SK-N-SH treated with all-trans-retinoic acid at 6 μM for 48 hours (cell line): Measurements from ENCODE around the gene PRKCZ.

Experiments used
- ATAC-seq: fragments of 200-7000 bp; cut with Tn5 transposase; 3 replicates; pipeline ENCODE4 v1.9.1; 2020; ENCODE audit warnings: mild to moderate bottlenecking, moderate library complexity
- ARNTL ChIP-seq: fragments of 450-650 bp; formaldehyde crosslinking; IDR thresholded peaks from 2 replicates; pipeline ENCODE4 v1.5.0; 2020; ENCODE audit warnings: low read depth, mild to moderate bottlenecking, moderate library complexity, borderline replicate concordance
- BACH2 ChIP-seq: fragments of 250-450 bp; sonication (Bioruptor Pico); IDR thresholded peaks from 2 replicates; pipeline ENCODE4 v1.9.0; 2021; ENCODE audit warnings: mild to moderate bottlenecking, borderline replicate concordance
- CSDC2 ChIP-seq: fragments of 250-450 bp; sonication (Bioruptor Pico); IDR thresholded peaks from 2 replicates; pipeline ENCODE4 v1.5.0; 2020; ENCODE audit warnings: mild to moderate bottlenecking, moderate library complexity
- ESRRG ChIP-seq: fragments of 250-450 bp; sonication (Bioruptor Pico); IDR thresholded peaks from 2 replicates; pipeline ENCODE4 v1.6.1; 2021; ENCODE audit warnings: mild to moderate bottlenecking
- GLIS3 ChIP-seq: fragments of 250-450 bp; sonication (Bioruptor Pico); IDR thresholded peaks from 2 replicates; pipeline ENCODE4 v1.5.0; 2020; ENCODE audit warnings: mild to moderate bottlenecking, moderate library complexity
- ISL1 ChIP-seq: fragments of 250-450 bp; sonication (Bioruptor Pico); IDR thresholded peaks from 2 replicates; pipeline ENCODE4 v2.1.2; 2022; ENCODE audit warnings: mild to moderate bottlenecking, moderate library complexity
- OSR1 ChIP-seq: fragments of 250-450 bp; sonication (Bioruptor Pico); IDR thresholded peaks from 2 replicates; pipeline ENCODE4 v1.8.0; 2022; ENCODE audit warnings: moderate library complexity, mild to moderate bottlenecking, inconsistent platforms
- PATZ1 ChIP-seq: fragments of 250-450 bp; sonication (Bioruptor Pico); IDR thresholded peaks from 2 replicates; pipeline ENCODE4 v1.8.0; 2020; ENCODE audit warnings: mild to moderate bottlenecking, moderate library complexity, borderline replicate concordance
- PPARA ChIP-seq: fragments of 250-450 bp; sonication (Bioruptor Pico); IDR thresholded peaks from 2 replicates; pipeline ENCODE4 v1.5.0; 2020; ENCODE audit warnings: mild to moderate bottlenecking, borderline replicate concordance
- SNAI2 ChIP-seq: fragments of 250-450 bp; sonication (Bioruptor Pico); IDR thresholded peaks from 2 replicates; pipeline ENCODE4 v1.5.0; 2020; ENCODE audit warnings: mild to moderate bottlenecking, moderate library complexity
- TCF4 ChIP-seq: fragments of 250-450 bp; sonication (Bioruptor Pico); IDR thresholded peaks from 2 replicates; pipeline ENCODE4 v1.8.0; 2021; ENCODE audit warnings: mild to moderate bottlenecking, moderate library complexity, borderline replicate concordance
- TOX ChIP-seq: fragments of 250-450 bp; sonication (Bioruptor Pico); IDR thresholded peaks from 2 replicates; pipeline ENCODE4 v1.8.0; 2021; ENCODE audit warnings: mild to moderate bottlenecking, moderate library complexity, borderline replicate concordance
- TSHZ2 ChIP-seq: fragments of 250-450 bp; sonication (Bioruptor Pico); IDR thresholded peaks from 2 replicates; pipeline ENCODE4 v1.5.0; 2020; ENCODE audit warnings: mild to moderate bottlenecking, moderate library complexity
- ZC3H10 ChIP-seq: fragments of 250-450 bp; sonication (Bioruptor Pico); IDR thresholded peaks from 2 replicates; pipeline ENCODE4 v1.5.1; 2021; ENCODE audit warnings: mild to moderate bottlenecking, moderate library complexity
- ZFP30 ChIP-seq: fragments of 450-650 bp; formaldehyde crosslinking; IDR thresholded peaks from 2 replicates; pipeline ENCODE4 v1.5.0; 2022; ENCODE audit warnings: mild to moderate bottlenecking, moderate library complexity
- ZNF70 ChIP-seq: fragments of 450-650 bp; formaldehyde crosslinking; IDR thresholded peaks from 2 replicates; pipeline ENCODE4 v1.5.0; 2020; ENCODE audit warnings: mild to moderate bottlenecking, moderate library complexity
- ZNF8 ChIP-seq: fragments of 450-650 bp; formaldehyde crosslinking; IDR thresholded peaks from 2 replicates; pipeline ENCODE4 v1.5.0; 2020; ENCODE audit warnings: mild to moderate bottlenecking, moderate library complexity
- TF ChIP-seq, protein P1 (sequence below): fragments of 250-450 bp; sonication (Bioruptor Pico); IDR thresholded peaks from 2 replicates; pipeline ENCODE4 v1.8.0; 2021; ENCODE audit warnings: low read depth, mild to moderate bottlenecking, moderate library complexity, borderline replicate concordance

PRKCZ gene

GRCh38 chr1:2074944-2075740 is 24.9 kb downstream of the PRKCZ start:
- ATAC-seq, result no peak
- TF ChIP-seq ESRRG (CRISPR knock-in tag), result no peak
- no peak for TF ChIP-seq ZNF70
- TF ChIP-seq PATZ1 (CRISPR knock-in tag), result no peak
- no peak for TF ChIP-seq TOX (CRISPR knock-in tag)
- no peak for TF ChIP-seq BACH2 (CRISPR knock-in tag)
- TF ChIP-seq OSR1 (CRISPR knock-in tag), result no peak
- no peak for TF ChIP-seq PPARA
- no peak for TF ChIP-seq ARNTL (CRISPR knock-in tag)
- no peak for TF ChIP-seq GLIS3 (CRISPR knock-in tag)
- TF ChIP-seq ZC3H10 (CRISPR knock-in tag), result no peak
- no peak for TF ChIP-seq CSDC2
- TF ChIP-seq TSHZ2 (CRISPR knock-in tag), result no peak
- TF ChIP-seq ZFP30 (CRISPR knock-in tag), result no peak
- TF ChIP-seq ZNF8 (CRISPR knock-in tag), result no peak

DNA sequence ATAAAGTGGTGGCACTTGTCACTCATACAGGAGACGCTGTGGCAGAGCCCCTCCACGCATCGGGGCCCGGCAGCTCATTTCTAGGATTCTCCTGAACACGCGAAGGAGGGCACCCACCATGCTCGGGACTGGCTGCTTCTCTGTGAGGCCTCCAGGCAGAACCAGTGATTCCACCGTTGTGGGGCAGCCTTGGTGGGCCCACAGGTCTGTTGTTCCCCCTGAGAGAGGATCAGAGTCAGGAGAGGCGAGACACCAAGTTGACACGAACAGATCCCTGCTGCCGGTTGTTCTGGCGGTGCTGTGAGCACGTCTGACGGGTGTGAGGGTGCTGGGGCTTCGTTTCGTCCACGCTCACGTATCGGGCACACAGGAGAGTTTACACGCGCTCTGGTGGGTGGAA is 26.6 kb downstream of the PRKCZ start:
- no peak for ATAC-seq
- no peak for TF ChIP-seq SNAI2 (CRISPR knock-in tag)
- TF ChIP-seq, protein P1, sequence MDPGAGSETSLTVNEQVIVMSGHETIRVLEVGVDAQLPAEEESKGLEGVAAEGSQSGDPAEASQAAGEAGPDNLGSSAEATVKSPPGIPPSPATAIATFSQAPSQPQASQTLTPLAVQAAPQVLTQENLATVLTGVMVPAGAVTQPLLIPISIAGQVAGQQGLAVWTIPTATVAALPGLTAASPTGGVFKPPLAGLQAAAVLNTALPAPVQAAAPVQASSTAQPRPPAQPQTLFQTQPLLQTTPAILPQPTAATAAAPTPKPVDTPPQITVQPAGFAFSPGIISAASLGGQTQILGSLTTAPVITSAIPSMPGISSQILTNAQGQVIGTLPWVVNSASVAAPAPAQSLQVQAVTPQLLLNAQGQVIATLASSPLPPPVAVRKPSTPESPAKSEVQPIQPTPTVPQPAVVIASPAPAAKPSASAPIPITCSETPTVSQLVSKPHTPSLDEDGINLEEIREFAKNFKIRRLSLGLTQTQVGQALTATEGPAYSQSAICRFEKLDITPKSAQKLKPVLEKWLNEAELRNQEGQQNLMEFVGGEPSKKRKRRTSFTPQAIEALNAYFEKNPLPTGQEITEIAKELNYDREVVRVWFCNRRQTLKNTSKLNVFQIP (CRISPR knock-in tag), result no peak
- TF ChIP-seq ZC3H10 (CRISPR knock-in tag), result no peak
- TF ChIP-seq TOX (CRISPR knock-in tag), result no peak
- no peak for TF ChIP-seq ISL1
- no peak for TF ChIP-seq TCF4
- no peak for TF ChIP-seq BACH2 (CRISPR knock-in tag)
- TF ChIP-seq TSHZ2 (CRISPR knock-in tag), result no peak
- TF ChIP-seq PATZ1 (CRISPR knock-in tag), result no peak
- TF ChIP-seq ARNTL (CRISPR knock-in tag), result no peak

DNA sequence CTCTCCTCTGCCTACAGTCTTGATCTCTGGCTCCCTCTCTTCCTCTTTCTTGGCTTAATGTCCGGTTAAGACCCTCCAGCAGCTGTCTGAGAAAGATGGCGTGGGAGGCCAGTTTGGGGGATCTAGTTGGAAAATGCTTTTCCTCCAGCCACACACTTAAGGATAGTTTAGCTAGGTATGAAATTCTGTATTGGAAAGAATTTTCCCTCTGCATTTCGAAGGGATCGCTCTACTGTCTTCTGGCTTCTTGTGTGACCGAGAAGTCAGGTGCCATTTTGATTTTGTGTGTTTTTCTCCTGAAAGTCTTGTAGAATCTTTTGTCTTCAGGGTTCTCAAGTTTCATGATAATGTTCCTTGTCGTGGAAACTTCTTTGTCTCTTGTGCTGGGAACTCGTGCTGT is 28.0 kb downstream of the PRKCZ start:
- ATAC-seq, result no peak
- TF ChIP-seq TSHZ2 (CRISPR knock-in tag), result no peak
- TF ChIP-seq ZNF8 (CRISPR knock-in tag), result no peak
- TF ChIP-seq SNAI2 (CRISPR knock-in tag), result no peak
- no peak for TF ChIP-seq PPARA
- TF ChIP-seq ZFP30 (CRISPR knock-in tag), result no peak
- no peak for TF ChIP-seq CSDC2
- no peak for TF ChIP-seq TCF4
